Panc1 (cell line): ENCODE data around the gene TOM1L1.

Experiments
- POLR2AphosphoS5 ChIP-seq: IDR thresholded peaks from 2 replicates; pipeline ENCODE4 v1.6.1; 2012; ENCODE audit warnings: mild to moderate bottlenecking, low read depth, low read length, moderate library complexity
- SIN3A ChIP-seq: IDR thresholded peaks from 2 replicates; pipeline ENCODE4 v1.6.1; 2012; ENCODE audit warnings: low read depth, mild to moderate bottlenecking, low read length, moderate library complexity, borderline replicate concordance; ENCODE audit not compliant: insufficient read depth
- TF ChIP-seq, protein P1 (sequence below): fragments of 450-650 bp; IDR thresholded peaks from 2 replicates; pipeline ENCODE4 v1.5.1; 2017; ENCODE audit warnings: mild to moderate bottlenecking
- TF ChIP-seq, protein P2 (sequence below), 2 experiments: IDR thresholded peaks; 2 replicates each; pipeline ENCODE4 v1.6.1; 2011 to 2012; ENCODE audit warnings: low read depth in 2 of 2, control low read depth in 1 of 2, low read length in 1 of 2, mild to moderate bottlenecking in 1 of 2, moderate library complexity in 1 of 2; ENCODE audit not compliant: insufficient read depth in 1 of 2

DNA sequence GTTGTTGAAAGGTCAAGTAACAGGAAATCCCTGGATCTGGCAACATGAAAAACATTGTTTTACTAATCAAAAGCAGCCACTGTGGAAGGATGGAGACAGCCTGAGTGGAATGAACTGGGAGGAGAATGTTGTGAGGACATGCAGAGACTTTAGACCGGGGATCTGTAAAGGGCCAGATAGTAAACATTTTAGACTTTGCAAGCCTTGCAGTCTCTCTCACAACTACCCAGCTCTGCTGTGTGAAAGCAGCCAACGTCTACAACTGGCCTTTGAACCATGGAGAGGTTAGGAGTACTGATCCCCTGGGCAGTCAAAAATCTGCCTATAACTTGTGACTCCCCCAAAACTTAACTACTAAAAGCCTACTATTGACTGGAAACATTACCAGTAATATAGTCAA is 41.5 kb upstream of the TOM1L1 start:
- TF ChIP-seq, protein P1, sequence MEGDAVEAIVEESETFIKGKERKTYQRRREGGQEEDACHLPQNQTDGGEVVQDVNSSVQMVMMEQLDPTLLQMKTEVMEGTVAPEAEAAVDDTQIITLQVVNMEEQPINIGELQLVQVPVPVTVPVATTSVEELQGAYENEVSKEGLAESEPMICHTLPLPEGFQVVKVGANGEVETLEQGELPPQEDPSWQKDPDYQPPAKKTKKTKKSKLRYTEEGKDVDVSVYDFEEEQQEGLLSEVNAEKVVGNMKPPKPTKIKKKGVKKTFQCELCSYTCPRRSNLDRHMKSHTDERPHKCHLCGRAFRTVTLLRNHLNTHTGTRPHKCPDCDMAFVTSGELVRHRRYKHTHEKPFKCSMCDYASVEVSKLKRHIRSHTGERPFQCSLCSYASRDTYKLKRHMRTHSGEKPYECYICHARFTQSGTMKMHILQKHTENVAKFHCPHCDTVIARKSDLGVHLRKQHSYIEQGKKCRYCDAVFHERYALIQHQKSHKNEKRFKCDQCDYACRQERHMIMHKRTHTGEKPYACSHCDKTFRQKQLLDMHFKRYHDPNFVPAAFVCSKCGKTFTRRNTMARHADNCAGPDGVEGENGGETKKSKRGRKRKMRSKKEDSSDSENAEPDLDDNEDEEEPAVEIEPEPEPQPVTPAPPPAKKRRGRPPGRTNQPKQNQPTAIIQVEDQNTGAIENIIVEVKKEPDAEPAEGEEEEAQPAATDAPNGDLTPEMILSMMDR, result no peak
- no peak for TF ChIP-seq POLR2AphosphoS5
- TF ChIP-seq SIN3A, result no peak
- TF ChIP-seq, protein P2, sequence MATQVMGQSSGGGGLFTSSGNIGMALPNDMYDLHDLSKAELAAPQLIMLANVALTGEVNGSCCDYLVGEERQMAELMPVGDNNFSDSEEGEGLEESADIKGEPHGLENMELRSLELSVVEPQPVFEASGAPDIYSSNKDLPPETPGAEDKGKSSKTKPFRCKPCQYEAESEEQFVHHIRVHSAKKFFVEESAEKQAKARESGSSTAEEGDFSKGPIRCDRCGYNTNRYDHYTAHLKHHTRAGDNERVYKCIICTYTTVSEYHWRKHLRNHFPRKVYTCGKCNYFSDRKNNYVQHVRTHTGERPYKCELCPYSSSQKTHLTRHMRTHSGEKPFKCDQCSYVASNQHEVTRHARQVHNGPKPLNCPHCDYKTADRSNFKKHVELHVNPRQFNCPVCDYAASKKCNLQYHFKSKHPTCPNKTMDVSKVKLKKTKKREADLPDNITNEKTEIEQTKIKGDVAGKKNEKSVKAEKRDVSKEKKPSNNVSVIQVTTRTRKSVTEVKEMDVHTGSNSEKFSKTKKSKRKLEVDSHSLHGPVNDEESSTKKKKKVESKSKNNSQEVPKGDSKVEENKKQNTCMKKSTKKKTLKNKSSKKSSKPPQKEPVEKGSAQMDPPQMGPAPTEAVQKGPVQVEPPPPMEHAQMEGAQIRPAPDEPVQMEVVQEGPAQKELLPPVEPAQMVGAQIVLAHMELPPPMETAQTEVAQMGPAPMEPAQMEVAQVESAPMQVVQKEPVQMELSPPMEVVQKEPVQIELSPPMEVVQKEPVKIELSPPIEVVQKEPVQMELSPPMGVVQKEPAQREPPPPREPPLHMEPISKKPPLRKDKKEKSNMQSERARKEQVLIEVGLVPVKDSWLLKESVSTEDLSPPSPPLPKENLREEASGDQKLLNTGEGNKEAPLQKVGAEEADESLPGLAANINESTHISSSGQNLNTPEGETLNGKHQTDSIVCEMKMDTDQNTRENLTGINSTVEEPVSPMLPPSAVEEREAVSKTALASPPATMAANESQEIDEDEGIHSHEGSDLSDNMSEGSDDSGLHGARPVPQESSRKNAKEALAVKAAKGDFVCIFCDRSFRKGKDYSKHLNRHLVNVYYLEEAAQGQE (IDR thresholded peaks at IDR 0.05; ENCODE audit: insufficient read depth in 1 of 2, low read depth in 2 of 2, low read length in 1 of 2), result no peak
